Measurements from ENCODE around the gene RAB31.
A peak's percentile ranks its signal among the peaks of the same experiment; 100 is the strongest.

DNA sequence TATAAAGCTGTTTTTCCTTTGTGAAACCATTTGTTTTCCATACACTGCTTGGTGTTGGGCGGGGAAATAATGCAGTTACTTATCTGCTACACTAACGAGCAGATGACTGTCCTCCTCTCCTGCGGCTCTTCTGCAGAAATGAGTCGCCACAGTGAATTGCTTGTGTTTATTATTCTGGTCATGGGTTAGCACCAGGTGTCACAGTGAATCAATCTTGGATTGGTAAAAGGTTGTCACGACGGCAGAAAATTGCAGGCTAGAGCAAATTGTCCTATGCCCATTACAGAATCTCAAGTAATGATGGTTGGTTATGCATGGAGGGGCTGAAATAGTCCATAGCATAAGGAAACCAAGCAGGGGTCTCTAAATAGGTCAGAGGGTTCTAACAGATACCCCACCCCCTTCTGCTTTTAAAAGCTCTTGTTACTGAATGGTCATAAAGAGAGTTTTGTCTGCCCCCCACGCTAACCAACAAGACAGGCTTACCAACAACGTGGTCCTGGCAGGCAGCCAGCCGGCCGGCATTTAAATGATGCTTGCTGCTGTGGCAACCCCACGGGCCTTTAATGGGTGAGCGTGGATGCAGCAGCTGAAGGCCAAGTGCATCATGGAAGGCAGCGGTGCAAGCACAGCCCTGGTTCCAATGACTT lies 29.5 kb downstream of the RAB31 start:
- TF ChIP-seq, protein P1, sequence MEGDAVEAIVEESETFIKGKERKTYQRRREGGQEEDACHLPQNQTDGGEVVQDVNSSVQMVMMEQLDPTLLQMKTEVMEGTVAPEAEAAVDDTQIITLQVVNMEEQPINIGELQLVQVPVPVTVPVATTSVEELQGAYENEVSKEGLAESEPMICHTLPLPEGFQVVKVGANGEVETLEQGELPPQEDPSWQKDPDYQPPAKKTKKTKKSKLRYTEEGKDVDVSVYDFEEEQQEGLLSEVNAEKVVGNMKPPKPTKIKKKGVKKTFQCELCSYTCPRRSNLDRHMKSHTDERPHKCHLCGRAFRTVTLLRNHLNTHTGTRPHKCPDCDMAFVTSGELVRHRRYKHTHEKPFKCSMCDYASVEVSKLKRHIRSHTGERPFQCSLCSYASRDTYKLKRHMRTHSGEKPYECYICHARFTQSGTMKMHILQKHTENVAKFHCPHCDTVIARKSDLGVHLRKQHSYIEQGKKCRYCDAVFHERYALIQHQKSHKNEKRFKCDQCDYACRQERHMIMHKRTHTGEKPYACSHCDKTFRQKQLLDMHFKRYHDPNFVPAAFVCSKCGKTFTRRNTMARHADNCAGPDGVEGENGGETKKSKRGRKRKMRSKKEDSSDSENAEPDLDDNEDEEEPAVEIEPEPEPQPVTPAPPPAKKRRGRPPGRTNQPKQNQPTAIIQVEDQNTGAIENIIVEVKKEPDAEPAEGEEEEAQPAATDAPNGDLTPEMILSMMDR (IDR thresholded peaks at IDR 0.05) = no peak
- peak; percentile 39 for TF ChIP-seq POLR2A (IDR thresholded peaks at IDR 0.05)
- TF ChIP-seq POLR2AphosphoS5 (IDR thresholded peaks at IDR 0.05) = peak in 2 of 3 donors; percentile 66 to 68
- TF ChIP-seq EP300 (IDR thresholded peaks at IDR 0.05; ENCODE audit: low read depth) = no peak
